Activated effector memory CD4-positive, alpha-beta T cell treated with Interleukin-2 at 50 U/mL for 16 hours (primary cell): ENCODE measurements around the gene PRELP.

ENCODE experiments used
- DNase-seq: peaks from one replicate; pipeline ENCODE4 v3.0.0-alpha.2; 2020

PRELP gene

GRCh38 chr1:203479646-203480045 lies 4.0 kb downstream of the PRELP start:
- DNase-seq: no peak

DNA sequence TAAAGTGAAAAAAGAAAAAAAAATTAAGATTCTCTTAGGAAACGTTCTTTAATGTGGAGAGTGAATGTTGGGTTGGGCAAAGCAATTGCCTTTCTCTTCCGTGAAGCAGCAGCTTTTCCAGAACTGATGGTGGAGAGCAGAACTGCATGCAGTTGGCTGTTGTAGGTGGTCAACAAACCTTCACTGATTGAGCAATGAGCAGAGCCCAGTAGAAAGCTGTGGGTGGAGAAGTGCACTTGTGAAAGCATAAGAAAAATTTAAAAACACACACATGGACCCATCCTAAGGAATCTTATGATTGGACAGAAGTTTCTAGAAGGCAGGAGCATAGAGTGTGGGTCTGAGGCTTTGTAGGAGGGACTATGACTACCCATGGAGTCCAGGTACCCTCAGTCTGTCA lies 4.5 kb downstream of the PRELP start:
- DNase-seq: no peak

GRCh38 chr1:203480525-203481084 lies 5.0 kb downstream of the PRELP start:
- DNase-seq: peak; percentile 16

DNA sequence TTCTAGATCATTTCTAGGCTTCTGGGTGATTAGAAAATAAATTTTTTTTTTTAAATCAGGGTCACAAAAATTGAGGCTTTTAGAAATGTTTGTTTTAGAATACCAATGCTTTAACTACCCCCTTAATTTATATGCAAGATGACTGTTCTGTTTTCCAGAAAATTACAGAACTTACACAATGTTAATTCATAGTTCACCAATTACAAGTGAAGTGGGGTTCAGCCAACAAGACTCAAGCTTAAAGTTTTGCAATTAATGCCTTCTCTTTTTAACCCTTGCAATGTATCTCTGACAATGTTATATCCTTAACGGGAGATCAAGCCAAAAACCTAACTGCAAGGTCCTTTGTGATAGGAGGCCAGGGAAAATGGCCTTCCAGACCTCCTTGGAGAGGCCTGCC lies 5.6 kb downstream of the PRELP start:
- no peak for DNase-seq

- no peak for DNase-seq
Observed at GRCh38 chr1:203486618-203487370, 11.2 kb downstream of the PRELP start.

GRCh38 chr1:203488539-203488938 lies 12.9 kb downstream of the PRELP start:
- DNase-seq: no peak

- no peak for DNase-seq
Observed at GRCh38 chr1:203490607-203491006, 15.0 kb downstream of the PRELP start.

GRCh38 chr1:203491664-203492063 lies 16.1 kb downstream of the PRELP start:
- no peak for DNase-seq

DNA sequence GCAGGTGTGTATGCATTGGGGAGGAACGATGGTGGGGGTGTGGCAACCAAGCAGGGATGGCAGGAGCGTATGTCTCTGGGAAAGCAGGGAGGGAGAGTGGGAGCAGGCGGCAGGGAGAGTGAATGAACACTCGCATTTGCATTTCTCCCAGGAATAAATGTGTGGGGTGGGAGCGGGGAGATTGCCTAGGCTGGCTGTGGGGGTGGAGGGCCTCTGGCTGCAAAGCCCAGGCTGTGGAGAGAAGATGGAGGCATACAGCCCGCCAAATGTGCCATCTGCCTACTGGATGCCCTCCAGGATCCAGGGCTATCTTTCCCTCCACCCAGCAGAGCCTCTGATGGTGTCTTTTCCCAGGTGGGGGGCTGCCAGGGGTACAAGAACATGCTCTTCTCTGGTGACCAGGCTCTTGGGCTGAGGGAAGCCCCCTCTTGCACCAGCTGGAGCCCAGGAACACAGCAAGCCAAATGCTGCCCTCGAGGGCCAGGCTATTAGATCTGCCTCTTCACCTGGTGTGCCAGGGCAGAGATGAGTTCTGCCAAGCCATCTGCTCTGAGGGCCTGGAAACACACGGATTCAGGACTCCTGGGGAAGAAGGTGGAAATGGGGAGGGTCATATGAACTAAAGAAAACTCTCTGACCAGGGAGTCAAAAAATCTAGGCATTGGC lies 16.6 kb downstream of the PRELP start:
- no peak for DNase-seq

DNA sequence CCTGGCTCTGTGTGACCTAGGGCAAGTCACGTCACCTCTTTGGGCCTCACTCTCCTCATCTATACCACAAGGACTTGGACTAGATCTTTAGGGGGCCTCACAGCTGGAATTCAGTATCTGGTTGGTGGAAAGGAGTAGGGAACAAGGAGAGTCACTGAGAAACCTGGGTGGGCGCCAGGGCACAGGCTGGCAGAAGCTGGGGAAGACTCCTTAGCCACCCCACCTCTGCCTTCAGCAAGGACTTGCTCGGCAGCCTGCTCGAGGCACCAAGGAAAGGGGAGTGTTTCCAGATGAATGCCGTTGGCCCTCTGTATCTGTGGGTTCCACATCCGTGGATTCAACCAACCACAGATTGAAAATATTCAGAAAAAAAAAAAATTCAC lies 17.1 kb downstream of the PRELP start:
- no peak for DNase-seq

DNA sequence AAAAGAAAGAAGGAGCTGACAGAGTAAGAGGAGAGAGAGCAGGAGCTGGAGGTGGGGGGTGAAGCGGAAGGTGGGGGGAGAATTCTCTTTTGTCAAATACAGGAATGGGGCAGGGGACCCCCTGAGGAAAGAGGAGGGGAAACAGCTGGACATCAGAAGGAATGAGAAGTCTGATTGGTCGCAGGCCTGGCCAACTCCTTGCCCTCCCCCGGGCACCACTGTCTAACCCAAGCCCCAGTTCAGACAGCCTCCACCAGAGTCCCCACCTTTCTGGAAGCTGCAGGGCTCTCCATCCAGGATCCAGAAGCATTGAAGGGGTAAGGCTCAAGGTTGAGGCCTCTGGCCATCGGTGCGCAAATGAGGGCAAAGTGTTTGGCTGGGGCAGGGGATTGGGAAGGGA lies 18.3 kb downstream of the PRELP start, which contains the start of gene OPTC:
Gene OPTC (plus strand): TSS at position 253 of the 400 bp plus-strand sequence. CDS start 1,853 bp downstream, outside the sequence.
- no peak for DNase-seq

DNA sequence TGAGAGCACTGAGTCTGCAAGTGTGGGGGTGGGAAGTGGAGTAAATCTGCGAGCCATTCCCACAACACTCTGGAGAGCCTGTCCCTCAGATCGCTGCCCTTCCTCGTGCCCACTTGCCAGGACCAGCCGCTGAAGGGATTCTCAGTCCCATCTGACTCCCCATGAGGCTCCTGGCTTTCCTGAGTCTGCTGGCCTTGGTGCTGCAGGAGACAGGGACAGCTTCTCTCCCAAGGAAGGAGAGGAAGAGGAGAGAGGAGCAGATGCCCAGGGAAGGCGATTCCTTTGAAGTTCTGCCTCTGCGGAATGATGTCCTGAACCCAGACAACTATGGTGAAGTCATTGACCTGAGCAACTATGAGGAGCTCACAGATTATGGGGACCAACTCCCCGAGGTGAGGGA lies 20.2 kb downstream of the PRELP start:
- no peak for DNase-seq

GRCh38 chr1:203497269-203497777 lies 21.7 kb downstream of the PRELP start:
- DNase-seq: no peak

GRCh38 chr1:203499643-203500278 lies 24.2 kb downstream of the PRELP start:
- DNase-seq: no peak

DNA sequence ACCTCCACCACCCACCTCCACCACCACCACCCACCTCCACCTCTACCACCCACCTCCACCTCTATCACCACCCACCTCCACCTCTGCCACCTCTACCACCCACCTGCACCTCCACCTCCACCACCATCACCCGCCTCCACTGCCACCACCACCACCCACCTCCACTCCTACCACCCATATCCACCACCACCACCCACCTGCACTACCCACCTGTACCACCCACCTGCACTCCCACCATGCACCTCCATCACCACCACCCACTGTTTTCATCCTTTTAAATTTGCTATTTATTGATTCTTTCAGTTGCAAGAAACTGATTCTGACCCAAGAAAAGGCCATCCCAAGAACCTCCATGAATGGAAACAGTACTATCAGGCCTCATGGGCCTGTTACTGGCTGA lies 24.7 kb downstream of the PRELP start:
- no peak for DNase-seq

DNA sequence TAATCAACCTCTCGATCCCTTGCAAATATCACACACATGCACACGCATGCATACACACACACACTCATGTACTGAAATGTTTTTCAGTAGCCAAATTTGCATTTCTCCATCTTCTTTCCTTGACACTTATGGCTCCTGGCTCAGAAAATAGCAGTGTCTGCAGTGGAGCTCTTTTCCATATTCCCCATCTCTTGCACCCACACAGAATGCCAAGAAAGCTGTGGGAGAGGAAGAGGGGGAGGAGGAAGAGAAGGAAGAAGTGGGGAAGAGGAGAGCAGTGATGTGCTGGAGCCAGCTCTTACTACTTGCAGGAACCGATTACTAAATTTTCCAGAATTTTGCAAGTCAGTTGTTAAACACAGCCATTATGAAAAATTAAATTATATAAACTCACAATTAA lies 28.2 kb downstream of the PRELP start:
- DNase-seq: no peak

- peak; percentile 48 for DNase-seq
Observed at GRCh38 chr1:203504400-203505250, 29.0 kb downstream of the PRELP start.

GRCh38 chr1:203505526-203506204 lies 30.1 kb downstream of the PRELP start:
- no peak for DNase-seq

DNA sequence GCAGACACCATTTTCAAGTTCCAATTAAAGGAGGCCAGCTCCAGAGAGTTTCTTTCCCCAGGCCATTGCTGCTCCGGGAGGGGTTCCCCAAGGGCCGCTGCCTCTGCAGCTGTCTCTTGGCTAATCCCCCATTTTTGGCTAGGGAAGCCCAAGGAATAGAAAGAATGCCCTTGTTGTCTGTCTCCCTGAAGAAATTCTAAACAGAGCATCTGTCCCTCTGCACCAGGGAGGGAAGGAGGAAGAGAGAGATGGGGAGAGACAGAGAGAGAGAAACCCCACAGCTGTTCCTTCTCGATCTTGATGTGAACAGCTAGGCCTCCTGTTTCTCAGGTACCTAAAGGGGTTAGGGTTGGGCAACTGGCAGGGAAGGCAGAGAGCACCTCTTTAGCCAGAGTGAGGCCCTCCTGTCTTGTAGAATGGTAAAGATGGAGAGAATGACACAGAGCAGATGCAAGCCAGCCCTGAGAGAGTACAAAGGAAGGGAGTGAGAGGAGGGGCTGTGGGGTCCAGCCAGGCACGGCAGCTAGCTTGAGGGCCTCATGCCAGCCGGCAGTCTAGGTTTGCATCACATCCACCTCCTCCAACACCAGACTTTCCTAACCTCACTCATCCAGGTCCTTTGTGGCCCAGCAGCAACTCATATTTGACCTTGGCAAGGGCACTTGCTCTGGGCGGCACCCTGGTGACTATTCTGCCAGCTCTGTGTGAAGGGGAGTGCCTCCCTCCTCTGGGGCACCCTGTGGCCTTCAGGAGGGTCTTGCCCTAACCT lies 31.4 kb downstream of the PRELP start:
- no peak for DNase-seq

DNA sequence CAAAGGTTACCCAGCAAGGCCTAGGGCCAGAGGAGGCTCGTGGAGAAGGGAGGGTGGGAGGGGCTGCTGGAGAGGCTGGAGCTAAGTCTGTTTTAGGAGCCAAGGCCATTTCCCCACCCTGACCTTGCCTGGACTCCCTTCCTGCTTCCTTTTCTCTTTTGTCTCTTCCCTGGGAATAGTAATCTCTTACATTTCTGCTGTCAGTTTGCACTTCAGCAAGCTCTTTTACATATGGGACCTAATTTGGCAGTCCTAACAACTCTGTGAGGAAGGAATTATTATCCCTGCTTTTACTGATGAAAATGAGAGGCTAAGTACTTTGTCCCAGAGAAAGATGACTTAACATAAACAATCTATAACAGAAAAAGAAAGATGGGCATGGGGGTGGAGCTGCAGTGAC lies 32.2 kb downstream of the PRELP start:
- DNase-seq: no peak

DNA sequence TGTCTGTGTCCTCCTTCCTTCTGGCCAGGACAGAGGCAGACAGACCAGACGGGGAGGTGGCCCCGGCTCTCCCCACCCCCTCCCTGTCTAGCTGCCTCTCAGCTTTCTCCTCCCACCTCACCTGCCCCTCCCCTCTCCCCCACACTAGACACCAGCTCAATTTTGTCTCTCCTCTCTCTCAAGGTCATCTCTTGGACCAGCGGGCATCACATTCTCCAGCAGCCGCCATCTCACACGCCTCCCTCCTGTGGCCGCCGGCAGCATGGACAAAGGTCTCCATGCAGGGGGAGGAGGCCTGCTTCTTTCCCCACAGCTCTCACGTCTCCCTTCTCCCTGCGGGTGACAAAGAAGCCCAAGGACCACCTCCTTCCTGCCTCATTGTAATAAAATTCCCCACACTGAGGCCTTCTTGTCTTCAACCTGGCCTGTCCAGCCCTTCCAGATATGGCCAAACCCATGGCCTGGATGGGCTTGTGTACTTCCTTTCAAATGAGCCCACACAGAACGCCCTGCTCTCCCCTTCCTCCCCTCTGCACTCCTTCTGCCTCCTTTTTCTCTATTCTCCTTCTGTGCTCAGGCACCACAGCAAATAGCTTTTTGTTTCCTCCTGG lies 33.0 kb downstream of the PRELP start:
- DNase-seq: no peak
